Stimulated activated CD8-positive, alpha-beta memory T cell treated with anti-CD3 and anti-CD28 coated beads, Interleukin-12 subunit alpha, Interleukin-12 subunit beta, amount 100 ng/mL, for 1 hour (primary cell): Measurements from ENCODE around the gene DEGS2.

ENCODE experiments used
- DNase-seq: peaks from one replicate; pipeline ENCODE4 v3.0.0-alpha.2; 2020; ENCODE audit warnings: low read depth

Gene DEGS2

GRCh38 chr14:100132161-100132902 is 27.1 kb downstream of the DEGS2 start:
- DNase-seq = no peak

- DNase-seq = no peak
Observed at GRCh38 chr14:100131181-100131580, 28.3 kb downstream of the DEGS2 start.

- no peak for DNase-seq
Observed at GRCh38 chr14:100130521-100130920, 28.9 kb downstream of the DEGS2 start.

GRCh38 chr14:100129161-100129589 is 30.3 kb downstream of the DEGS2 start:
- no peak for DNase-seq

- no peak for DNase-seq
Observed at GRCh38 chr14:100128688-100129087, 30.8 kb downstream of the DEGS2 start.

- no peak for DNase-seq
Observed at GRCh38 chr14:100127853-100128455, 31.5 kb downstream of the DEGS2 start.

GRCh38 chr14:100126401-100126800 is 33.0 kb downstream of the DEGS2 start:
- DNase-seq = no peak

GRCh38 chr14:100124551-100125088 is 34.8 kb downstream of the DEGS2 start:
- no peak for DNase-seq

- DNase-seq = no peak
Observed at GRCh38 chr14:100123618-100124017, 35.8 kb downstream of the DEGS2 start.

- DNase-seq = no peak
Observed at GRCh38 chr14:100122481-100123223, 36.8 kb downstream of the DEGS2 start.

GRCh38 chr14:100121643-100122480 is 37.6 kb downstream of the DEGS2 start:
- no peak for DNase-seq

GRCh38 chr14:100120522-100121269 is 38.7 kb downstream of the DEGS2 start:
- DNase-seq = no peak

- DNase-seq = no peak
Observed at GRCh38 chr14:100119251-100119650, 40.2 kb downstream of the DEGS2 start.

- no peak for DNase-seq
Observed at GRCh38 chr14:100118396-100119011, 40.9 kb downstream of the DEGS2 start.

GRCh38 chr14:100117633-100118395 is 41.6 kb downstream of the DEGS2 start:
- DNase-seq = no peak

- no peak for DNase-seq
Observed at GRCh38 chr14:100117026-100117425, 42.4 kb downstream of the DEGS2 start.

- no peak for DNase-seq
Observed at GRCh38 chr14:100116134-100116533, 43.3 kb downstream of the DEGS2 start.

GRCh38 chr14:100115726-100116125 is 43.7 kb downstream of the DEGS2 start:
- DNase-seq = no peak

- no peak for DNase-seq
Observed at GRCh38 chr14:100115236-100115635, 44.2 kb downstream of the DEGS2 start.
